Glomerular visceral epithelial cell (primary cell): ENCODE measurements around the gene PREX1.
"Not testable (repeated sequence)": the region's sequence is repeated elsewhere in the genome, so short reads cannot be mapped to it uniquely, and the experiment has no call there.

Experiments used
- DNase-seq: peaks from one replicate; pipeline ENCODE4 v3.0.0-alpha.2; 2016; ENCODE audit errors: extremely low spot score

Gene PREX1

GRCh38 chr20:48793776-48794175, 34.0 kb downstream of the PREX1 start:
- no peak for DNase-seq

DNA sequence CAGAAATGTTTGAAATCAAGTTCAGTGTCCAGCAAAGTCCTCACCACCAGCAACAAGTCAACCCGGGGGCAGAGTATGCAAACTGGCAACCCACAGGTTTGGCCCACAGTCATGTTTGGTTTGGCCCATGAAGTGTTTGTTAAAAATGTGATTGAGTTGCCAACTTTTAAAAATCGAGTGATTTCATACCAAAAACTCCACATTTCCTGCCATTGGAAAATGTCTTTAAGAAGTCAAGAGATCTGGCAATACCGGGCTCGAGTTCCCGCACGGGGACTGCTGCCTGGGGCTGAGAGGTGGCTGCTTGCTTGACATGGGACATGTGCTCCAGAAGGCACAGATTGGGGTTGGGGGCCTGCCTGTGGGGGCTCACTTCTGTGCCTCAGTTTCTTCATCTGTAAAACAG, 36.1 kb downstream of the PREX1 start:
- DNase-seq, result no peak

- no peak for DNase-seq
Measured at GRCh38 chr20:48791014-48791413, 36.8 kb downstream of the PREX1 start.

- no peak for DNase-seq
Measured at GRCh38 chr20:48790473-48791003, 37.3 kb downstream of the PREX1 start.

DNA sequence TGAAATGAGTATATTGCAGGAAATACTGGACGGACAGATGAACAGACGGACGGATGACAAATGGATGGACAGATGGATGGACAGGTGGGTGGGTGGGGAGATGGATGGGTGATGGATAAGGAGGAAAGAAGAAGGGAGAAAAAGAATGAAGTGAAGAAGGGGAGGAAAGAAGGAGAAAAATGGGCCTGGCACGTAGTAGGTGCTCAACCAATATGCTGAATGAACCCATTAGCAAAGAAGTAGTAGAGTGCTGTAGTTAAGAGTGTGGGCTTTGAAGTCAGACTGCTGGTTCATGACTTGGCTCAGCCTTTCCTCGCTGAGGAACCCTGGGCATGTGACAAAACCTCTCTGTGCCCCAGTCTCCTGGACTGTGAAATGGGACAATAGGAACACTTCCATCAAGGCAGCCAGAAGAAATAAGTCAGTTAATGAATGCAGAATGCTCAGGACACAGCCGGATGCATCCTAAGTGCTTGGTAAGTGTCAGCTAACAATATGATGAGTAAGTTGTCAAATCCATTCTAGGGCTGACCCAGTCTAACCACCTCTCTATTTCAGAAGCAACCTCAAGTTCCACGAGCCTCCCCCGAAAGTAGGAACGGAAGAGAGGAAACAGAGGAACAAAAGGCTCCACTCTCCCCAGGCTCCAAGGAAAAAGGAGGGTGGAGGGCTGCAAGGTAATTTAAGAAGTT, 37.9 kb downstream of the PREX1 start:
- DNase-seq, result no peak

DNA sequence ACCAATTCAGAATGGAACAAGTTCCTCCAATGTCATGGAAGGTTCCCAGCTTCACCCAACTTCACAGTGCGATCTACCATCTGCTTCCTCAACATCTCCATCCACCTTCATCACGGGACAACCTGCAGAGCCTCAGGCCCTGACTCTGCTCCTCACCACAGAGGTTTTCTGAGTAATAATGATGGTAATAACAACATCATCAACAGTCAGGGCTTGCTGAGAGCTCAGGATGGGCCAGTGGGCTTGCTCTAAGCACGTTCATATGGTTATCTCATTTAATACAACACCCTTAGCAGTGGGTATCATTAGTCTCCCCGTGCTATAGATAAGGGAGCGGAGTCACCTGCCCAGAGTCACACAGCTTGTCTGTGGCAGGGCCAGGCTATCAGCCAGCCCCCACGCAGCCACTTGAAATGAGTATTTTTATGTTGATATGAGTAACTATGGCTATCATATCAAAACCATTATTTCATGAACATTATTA, 38.6 kb downstream of the PREX1 start:
- no peak for DNase-seq

DNA sequence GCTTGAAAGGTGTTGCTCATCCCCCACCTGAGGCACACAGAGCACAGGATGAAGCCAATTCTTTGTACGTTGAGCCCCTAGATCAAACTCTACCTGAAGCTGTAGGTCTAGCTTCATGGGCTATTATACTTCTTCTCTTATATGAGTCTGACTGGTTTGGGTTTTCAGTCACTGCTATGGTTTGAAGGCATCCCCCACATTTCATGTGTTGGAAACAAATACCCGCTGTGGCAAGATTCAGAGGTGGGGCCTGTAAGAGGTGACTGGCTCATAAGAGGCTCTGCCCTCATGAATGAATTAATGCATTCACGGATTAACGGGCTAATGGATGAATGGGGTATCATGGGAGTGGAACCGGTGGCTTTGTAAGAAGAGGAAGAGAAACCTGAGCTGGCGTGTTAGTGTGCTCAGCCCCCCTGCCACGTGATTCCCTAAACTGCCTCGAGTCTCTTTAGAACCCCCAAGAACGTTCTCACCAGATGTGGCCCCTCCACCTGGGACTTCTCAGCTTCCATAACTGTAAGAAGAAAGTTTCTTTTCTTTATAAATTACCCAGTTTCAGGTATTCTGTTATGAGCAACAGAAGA, 39.2 kb downstream of the PREX1 start:
- no peak for DNase-seq

- peak; percentile 44 for DNase-seq
Measured at GRCh38 chr20:48787861-48788375, 39.9 kb downstream of the PREX1 start.

DNA sequence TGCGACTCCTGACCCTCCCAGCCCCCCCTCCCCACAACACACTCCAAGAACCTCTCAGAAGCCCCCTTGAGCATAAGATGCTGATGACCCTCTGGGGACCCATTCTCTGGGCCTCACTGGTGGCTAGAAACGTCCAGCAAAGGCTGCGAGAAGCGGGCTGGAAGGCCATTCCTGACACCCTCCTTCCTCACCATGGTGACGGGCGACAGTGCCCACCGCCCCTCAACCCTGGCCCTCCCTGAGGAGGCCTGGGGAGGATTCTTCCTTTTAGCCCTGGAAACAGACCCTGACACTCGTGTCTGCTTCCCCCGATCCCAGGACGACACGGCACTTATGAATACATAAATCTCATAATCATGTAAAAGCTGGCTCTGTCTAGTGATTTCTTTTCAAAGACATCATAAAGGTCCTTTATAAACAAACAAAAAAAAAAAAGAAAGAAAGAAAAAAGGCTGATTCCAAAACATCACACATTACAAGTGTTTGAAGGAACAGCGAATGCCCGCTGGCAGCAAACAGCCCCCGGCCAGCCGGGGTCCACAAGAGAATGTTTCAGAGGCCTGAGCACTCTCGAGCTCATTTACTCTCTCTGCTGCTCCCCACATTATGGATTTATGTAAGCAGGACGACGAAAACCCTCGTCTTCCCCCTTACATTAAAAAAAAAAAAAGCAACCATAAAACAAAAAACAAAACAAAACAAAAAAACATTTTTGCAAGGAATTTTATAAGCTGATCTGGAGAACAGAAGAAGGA, 40.7 kb downstream of the PREX1 start:
- DNase-seq, result no peak

- DNase-seq, result no peak
Measured at GRCh38 chr20:48785801-48786200, 42.0 kb downstream of the PREX1 start.

DNA sequence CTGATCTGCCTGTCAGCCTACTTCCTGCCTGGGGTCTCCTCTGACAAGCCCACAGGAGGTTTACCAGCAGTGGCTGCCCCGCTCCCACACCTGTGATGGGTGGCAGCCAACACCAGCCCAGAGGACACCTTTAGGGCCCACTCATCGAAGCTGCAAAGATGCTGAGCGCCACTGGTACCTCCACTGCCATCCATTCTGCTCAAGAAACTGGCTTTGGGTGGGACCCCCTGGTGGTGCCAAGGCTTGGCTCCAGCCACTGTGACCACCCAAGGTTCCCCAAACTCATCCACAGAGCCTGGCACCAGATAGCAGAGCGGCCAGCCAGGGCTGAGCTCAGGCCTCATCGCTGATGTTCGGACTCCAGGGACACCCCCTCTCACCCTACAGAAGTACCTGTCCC, 42.5 kb downstream of the PREX1 start:
- DNase-seq, result no peak

DNA sequence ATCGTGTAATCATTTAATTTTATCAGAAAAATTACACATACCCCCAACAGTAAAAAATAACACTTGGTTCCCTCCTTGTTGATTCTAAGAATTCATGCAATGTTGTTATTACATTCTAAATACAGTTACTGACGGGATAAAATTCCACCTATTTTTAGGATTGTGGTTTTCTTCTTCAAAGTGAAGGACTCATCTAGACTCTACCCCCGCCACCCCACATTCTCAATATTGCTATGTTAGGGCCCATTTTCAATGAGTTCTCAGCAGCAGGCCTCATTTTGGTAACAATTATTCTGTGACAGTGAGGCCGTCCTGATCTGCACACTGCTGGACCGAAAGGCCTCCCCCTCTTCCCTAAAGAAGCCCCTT, 43.5 kb downstream of the PREX1 start:
- no peak for DNase-seq

DNA sequence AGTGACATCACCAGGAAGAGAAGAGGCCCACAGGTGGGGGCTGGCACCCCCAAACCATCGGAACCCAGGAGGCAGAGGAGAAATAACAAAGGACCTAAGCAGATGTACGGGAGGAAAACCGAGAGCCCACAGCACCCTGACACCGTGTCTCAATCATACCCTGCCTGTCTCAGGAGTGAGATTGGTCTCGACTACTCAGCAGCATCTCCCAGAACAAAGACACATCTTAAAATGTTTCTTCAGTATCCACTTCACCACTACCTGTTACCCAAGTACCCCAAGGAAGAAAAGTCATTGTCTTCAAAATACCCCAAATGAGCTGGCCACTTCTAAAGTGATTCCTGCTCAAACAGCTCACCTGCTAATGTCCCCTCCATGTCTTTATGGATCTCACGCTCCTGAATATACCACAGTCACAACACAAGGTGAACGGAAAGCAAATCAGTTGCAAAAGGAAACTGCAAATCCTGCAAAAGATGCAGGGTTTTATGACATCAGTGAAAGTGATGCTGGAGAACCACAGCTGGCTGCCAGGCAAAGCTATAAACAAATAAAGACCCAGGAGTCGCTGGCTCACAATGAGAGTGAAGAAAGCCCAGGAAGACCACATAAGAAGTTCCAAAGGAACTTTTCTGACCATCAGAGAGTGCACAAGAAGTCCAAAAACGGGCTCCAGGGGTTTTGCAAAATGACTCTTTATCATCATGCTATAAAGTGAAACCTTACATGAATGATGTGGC, 44.1 kb downstream of the PREX1 start:
- DNase-seq, result no peak

DNA sequence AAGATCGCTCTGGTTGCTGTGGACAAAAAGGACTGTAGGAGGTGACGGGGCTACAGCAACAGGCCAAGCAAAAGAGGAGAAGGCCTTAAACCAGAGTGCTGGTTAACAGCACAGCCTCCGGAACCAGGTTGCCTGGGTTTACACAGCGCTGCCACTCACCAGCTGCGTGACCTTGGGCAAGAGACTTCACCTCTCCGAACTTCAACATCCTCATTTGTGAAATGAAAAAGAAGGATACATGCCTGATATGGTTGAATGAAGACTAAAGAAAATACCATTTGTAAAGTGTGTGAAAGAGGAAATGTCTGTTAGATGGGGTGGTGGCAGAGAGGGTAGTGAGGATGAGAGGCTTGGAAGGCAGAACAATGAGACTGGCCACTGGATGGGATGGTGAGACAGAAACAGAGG, 44.9 kb downstream of the PREX1 start:
- DNase-seq, result no peak

DNA sequence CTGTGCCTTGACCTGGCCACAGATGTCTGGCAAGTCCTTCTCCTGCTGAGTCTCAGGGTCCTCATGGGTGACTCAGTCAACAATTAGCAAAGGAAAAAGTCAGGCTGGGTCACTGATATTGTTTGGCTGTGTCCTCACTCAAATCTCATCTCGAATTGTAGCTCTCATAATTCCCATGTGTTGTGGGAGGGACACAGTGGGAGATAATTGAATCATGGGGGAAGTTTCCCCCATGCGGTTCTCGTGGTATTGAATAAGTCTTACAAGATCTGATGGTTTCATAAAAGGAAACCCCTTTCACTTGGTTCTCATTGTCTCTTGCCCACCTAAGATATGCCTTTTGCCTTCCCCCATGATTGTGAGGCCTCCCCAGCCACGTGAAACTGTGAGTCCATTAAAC, 45.7 kb downstream of the PREX1 start:
- no peak for DNase-seq

- DNase-seq, result no peak
Measured at GRCh38 chr20:48781634-48782033, 46.2 kb downstream of the PREX1 start.

DNA sequence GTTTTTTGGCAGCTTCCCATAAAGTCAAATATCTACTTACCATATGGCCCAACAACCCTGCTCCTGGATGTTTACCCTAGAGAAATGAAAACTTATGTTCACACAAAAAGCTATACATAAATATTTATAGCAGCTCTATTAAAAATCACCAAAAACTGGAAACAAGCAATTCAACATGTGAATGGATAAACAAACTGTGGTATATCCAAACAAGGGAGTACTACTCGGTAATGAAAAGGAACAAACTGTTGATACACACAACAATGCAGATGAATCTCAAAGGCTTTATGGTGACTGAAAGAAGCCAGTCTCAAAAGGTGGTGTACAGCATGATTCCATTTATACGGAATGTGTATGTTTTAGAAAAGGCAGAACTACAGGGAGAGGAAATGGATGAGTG, 48.4 kb downstream of the PREX1 start:
- DNase-seq, result no peak

- no peak for DNase-seq
Measured at GRCh38 chr20:48777821-48778220, 50.0 kb downstream of the PREX1 start.

DNA sequence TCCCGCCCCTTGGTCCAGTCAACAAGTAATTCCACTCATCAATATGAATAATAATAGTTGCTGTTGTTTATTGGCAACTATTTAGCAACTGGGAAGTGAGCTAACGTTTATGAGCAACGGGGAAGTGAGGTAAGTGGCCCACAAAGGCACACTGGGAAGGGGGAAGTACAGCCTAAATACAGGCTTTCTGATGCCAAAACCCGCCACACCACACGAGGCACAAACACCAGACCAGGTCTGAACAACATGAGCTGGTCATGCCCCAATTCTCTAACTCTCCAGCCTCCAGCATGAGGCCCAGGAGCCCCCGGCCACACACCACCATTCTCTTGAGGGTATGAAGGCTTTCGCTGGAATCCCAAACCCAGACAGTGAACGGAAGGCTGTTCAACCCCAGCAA, 50.8 kb downstream of the PREX1 start:
- no peak for DNase-seq

DNA sequence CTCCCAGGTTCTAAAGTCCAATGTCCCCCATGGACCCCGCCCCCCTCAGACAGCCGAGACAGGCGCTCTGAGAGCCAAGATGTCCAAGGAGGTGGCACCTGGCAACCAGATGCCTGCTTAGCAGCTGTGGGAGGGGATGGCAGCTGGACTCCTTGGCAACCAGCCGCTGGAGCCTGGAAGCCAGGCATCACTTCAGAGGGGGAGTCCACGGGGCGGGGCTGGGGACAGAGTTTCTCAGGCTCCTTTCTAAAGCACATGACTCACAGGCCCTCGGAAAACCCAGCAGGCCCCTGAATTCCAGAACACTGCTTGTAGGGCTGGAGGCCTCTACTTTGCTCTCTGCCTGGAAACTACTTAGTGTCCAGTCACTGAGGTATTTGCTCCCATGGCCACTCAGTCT, 51.5 kb downstream of the PREX1 start:
- peak; percentile 30 for DNase-seq

- DNase-seq, result not testable (repeated sequence)
Measured at GRCh38 chr20:48775545-48775944, 52.3 kb downstream of the PREX1 start.

- no peak for DNase-seq
Measured at GRCh38 chr20:48774696-48775095, 53.1 kb downstream of the PREX1 start.
